ENCODE results near the gene MAP3K1.

The MAP3K1 gene

GRCh38 chr5:56848206-56848605 is 32.9 kb downstream of the MAP3K1 start:
- CTCF ChIA-PET, result interaction anchor here (0.9 to 1.1 kb wide), 2 partner anchors 12 to 577 kb away, joined by 4 read pairs; no protein-coding TSS in a partner anchor
- Histone ChIP-seq H3K27ac (ENCODE audit: extremely low read depth, low read depth, low read length) (no peak overlapping the region), H3K4me1 (ENCODE audit: control insufficient read depth, insufficient read depth, low read length) (peaks cover 23% of the 10 kb centered on the region), H3K4me3 (ENCODE audit: low read depth, low read length) (no peak overlapping the region), H3K9me3 (ENCODE audit: control insufficient read depth, insufficient read depth, low read depth, low read length) (no peaks in the 10 kb centered on the region), H3K36me3 (ENCODE audit: control insufficient read depth in 2 of 2, insufficient read depth in 1 of 2, low read length in 2 of 2) (no peaks in the 10 kb centered on the region)
- TF ChIP-seq SP3 (tag by site-specific recombination; IDR thresholded peaks at IDR 0.05), result no peak
- TF ChIP-seq ZNF629 (tag by site-specific recombination; IDR thresholded peaks at IDR 0.05), result no peak
- no peak for TF ChIP-seq ZNF19 (tag by site-specific recombination; IDR thresholded peaks at IDR 0.05; ENCODE audit: low read depth)
- TF ChIP-seq ZNF843 (tag by site-specific recombination; IDR thresholded peaks at IDR 0.05), result no peak
- TF ChIP-seq ZNF184 (tag by site-specific recombination; IDR thresholded peaks at IDR 0.05), result no peak
- TF ChIP-seq, protein P1, sequence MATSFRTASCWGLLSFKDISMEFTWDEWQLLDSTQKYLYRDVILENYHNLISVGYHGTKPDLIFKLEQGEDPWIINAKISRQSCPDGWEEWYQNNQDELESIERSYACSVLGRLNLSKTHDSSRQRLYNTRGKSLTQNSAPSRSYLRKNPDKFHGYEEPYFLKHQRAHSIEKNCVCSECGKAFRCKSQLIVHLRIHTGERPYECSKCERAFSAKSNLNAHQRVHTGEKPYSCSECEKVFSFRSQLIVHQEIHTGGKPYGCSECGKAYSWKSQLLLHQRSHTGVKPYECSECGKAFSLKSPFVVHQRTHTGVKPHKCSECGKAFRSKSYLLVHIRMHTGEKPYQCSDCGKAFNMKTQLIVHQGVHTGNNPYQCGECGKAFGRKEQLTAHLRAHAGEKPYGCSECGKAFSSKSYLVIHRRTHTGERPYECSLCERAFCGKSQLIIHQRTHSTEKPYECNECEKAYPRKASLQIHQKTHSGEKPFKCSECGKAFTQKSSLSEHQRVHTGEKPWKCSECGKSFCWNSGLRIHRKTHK (tag by site-specific recombination; IDR thresholded peaks at IDR 0.05), result no peak
- TF ChIP-seq HOXD13 (CRISPR knock-in tag; IDR thresholded peaks at IDR 0.05; ENCODE audit: borderline replicate concordance), result no peak
- TF ChIP-seq ZNF701 (tag by site-specific recombination; IDR thresholded peaks at IDR 0.05), result no peak
- no peak for TF ChIP-seq ZNF2 (tag by site-specific recombination; IDR thresholded peaks at IDR 0.05)
- no peak for TF ChIP-seq YY1 (tag by site-specific recombination; IDR thresholded peaks at IDR 0.05)
- POLR2A ChIA-PET, result no interaction called here

GRCh38 chr5:56849671-56850070 is 34.3 kb downstream of the MAP3K1 start:
- H3K36me3 ChIP-seq (ENCODE audit: control insufficient read depth in 2 of 2, insufficient read depth in 1 of 2, low read length in 2 of 2), result no peaks in the 10 kb centered on the region
- no peak overlapping the region for H3K27ac ChIP-seq (ENCODE audit: extremely low read depth, low read depth, low read length)
- H3K4me3 ChIP-seq (ENCODE audit: low read depth, low read length), result no peak overlapping the region
- ChIA-PET CTCF (no interaction called here), POLR2A (no interaction called here)
- no peaks in the 10 kb centered on the region for H3K9me3 ChIP-seq (ENCODE audit: control insufficient read depth, insufficient read depth, low read depth, low read length)
- H3K4me1 ChIP-seq (ENCODE audit: control insufficient read depth, insufficient read depth, low read length), result peaks cover 23% of the 10 kb centered on the region
- TF ChIP-seq ZNF324 (tag by site-specific recombination; IDR thresholded peaks at IDR 0.05), result no peak
- TF ChIP-seq ZNF791 (tag by site-specific recombination; IDR thresholded peaks at IDR 0.05), result no peak
- no peak for TF ChIP-seq ZNF792 (tag by site-specific recombination; IDR thresholded peaks at IDR 0.05)
- TF ChIP-seq, protein P2, sequence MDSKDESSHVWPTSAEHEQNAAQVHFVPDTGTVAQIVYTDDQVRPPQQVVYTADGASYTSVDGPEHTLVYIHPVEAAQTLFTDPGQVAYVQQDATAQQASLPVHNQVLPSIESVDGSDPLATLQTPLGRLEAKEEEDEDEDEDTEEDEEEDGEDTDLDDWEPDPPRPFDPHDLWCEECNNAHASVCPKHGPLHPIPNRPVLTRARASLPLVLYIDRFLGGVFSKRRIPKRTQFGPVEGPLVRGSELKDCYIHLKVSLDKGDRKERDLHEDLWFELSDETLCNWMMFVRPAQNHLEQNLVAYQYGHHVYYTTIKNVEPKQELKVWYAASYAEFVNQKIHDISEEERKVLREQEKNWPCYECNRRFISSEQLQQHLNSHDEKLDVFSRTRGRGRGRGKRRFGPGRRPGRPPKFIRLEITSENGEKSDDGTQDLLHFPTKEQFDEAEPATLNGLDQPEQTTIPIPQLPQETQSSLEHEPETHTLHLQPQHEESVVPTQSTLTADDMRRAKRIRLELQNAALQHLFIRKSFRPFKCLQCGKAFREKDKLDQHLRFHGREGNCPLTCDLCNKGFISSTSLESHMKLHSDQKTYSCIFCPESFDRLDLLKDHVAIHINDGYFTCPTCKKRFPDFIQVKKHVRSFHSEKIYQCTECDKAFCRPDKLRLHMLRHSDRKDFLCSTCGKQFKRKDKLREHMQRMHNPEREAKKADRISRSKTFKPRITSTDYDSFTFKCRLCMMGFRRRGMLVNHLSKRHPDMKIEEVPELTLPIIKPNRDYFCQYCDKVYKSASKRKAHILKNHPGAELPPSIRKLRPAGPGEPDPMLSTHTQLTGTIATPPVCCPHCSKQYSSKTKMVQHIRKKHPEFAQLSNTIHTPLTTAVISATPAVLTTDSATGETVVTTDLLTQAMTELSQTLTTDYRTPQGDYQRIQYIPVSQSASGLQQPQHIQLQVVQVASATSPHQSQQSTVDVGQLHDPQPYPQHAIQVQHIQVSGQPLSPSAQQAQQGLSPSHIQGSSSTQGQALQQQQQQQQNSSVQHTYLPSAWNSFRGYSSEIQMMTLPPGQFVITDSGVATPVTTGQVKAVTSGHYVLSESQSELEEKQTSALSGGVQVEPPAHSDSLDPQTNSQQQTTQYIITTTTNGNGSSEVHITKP (tag by site-specific recombination; IDR thresholded peaks at IDR 0.05), result no peak
- TF ChIP-seq ZNF37A (tag by site-specific recombination; IDR thresholded peaks at IDR 0.05), result no peak
- TF ChIP-seq ZNF112 (tag by site-specific recombination; IDR thresholded peaks at IDR 0.05), result no peak
- no peak for TF ChIP-seq BCL6B (tag by site-specific recombination; IDR thresholded peaks at IDR 0.05)

DNA sequence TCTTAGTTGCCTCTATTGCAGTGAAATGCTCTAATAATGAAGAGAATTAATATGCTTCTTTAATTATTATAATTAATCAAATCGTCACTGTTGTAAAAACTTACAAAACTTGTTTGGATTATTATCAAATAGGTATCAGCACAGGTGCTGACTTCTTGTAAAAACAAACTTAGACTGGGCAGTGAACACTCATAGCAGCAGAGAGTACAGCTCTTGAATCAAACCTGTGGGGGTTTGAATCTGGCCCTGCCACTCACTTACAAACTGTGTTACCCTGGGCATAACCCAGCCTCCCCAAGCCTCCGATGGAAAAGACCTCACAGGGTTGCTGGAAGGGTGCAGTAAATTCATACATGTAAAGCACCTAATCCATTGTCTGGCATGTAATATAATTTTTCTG is 35.1 kb downstream of the MAP3K1 start:
- ChIA-PET POLR2A (no interaction called here), CTCF (interaction anchor here (1.0 kb wide), 1 partner anchor 370 kb away, joined by 6 read pairs; no protein-coding TSS in a partner anchor)
- H3K27ac ChIP-seq (ENCODE audit: extremely low read depth, low read depth, low read length), result no peak overlapping the region
- H3K36me3 ChIP-seq (ENCODE audit: control insufficient read depth in 2 of 2, insufficient read depth in 1 of 2, low read length in 2 of 2), result no peaks in the 10 kb centered on the region
- no peaks in the 10 kb centered on the region for H3K9me3 ChIP-seq (ENCODE audit: control insufficient read depth, insufficient read depth, low read depth, low read length)
- H3K4me3 ChIP-seq (ENCODE audit: low read depth, low read length), result no peak overlapping the region
- H3K4me1 ChIP-seq (ENCODE audit: control insufficient read depth, insufficient read depth, low read length), result peaks cover 23% of the 10 kb centered on the region
- no peak for TF ChIP-seq PRDM6 (tag by site-specific recombination; IDR thresholded peaks at IDR 0.05)
- no peak for TF ChIP-seq ZNF114 (tag by site-specific recombination; IDR thresholded peaks at IDR 0.05)
- TF ChIP-seq OSR2 (tag by site-specific recombination; IDR thresholded peaks at IDR 0.05), result no peak
- no peak for TF ChIP-seq ZNF658 (tag by site-specific recombination; IDR thresholded peaks at IDR 0.05)
- TF ChIP-seq SALL2 (tag by site-specific recombination; IDR thresholded peaks at IDR 0.05; ENCODE audit: borderline replicate concordance), result no peak
- no peak for TF ChIP-seq ZNF585B (tag by site-specific recombination; IDR thresholded peaks at IDR 0.05)
- no peak for TF ChIP-seq ZSCAN16 (tag by site-specific recombination; IDR thresholded peaks at IDR 0.05)
- TF ChIP-seq, protein P3, sequence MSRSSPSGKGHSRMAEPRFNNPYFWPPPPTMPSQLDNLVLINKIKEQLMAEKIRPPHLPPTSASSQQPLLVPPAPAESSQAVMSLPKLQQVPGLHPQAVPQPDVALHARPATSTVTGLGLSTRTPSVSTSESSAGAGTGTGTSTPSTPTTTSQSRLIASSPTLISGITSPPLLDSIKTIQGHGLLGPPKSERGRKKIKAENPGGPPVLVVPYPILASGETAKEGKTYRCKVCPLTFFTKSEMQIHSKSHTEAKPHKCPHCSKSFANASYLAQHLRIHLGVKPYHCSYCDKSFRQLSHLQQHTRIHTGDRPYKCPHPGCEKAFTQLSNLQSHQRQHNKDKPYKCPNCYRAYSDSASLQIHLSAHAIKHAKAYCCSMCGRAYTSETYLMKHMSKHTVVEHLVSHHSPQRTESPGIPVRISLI (tag by site-specific recombination; IDR thresholded peaks at IDR 0.05), result no peak
- no peak for TF ChIP-seq ZBTB17 (tag by site-specific recombination; IDR thresholded peaks at IDR 0.05)
